HCT116 (cell line): ENCODE results near the gene JAK1. TPM values are rescaled to one million over a fixed set of nuclear protein-coding genes. Genes with fewer than 3 reads are reported as not detected.
"Not testable (repeated sequence)": the region's sequence is repeated elsewhere in the genome, so short reads cannot be mapped to it uniquely, and the experiment has no call there.

Source experiments
- ATAC-seq: fragments of 200-7000 bp; cut with Tn5 transposase; 2 replicates; pipeline ENCODE4 v1.9.1; 2020; ENCODE audit warnings: mild to moderate bottlenecking, moderate library complexity
- BruUV-seq: library from RNA; stranded (reverse); fragments of 400-500 nt; replicated peaks from 2 replicates; lab custom pipeline; 2021; lab: Mats Ljungman, UMichigan
- CTCF ChIA-PET: fragments of 300-600 bp; sonication (Branson Sonifier 250); formaldehyde crosslinking; loops from one replicate; lab custom pipeline; 2021; ENCODE audit warnings: antibody characterized with exemption; lab: Charles Lee
- POLR2A ChIA-PET: fragments of 300-600, 350-600 bp; sonication (Branson Sonifier 250); formaldehyde crosslinking; loops from one replicate; lab custom pipeline; 2021; ENCODE audit warnings: antibody characterized with exemption; lab: Charles Lee
- RAD21 ChIA-PET, 2 experiments: fragments of 300-600 bp; sonication (Branson Sonifier 250); formaldehyde crosslinking; loops; one replicate each; lab custom pipeline; 2023; ENCODE audit warnings: low total read pairs in 2 of 2; ENCODE audit not compliant: uncharacterized antibody in 2 of 2, unreplicated experiment in 2 of 2, low non-redundant PET in 1 of 2; lab: Charles Lee
- DNase-seq: peaks from one replicate; pipeline ENCODE4 v3.0.0-alpha.2; 2010; ENCODE audit warnings: low read depth, low spot score
- H2AFZ ChIP-seq: fragments of 200-600 bp; shearing (Covaris generic), sonication (generic); 2 replicates; pipeline ENCODE4 v1.6.1; 2017; ENCODE audit warnings: low read depth, mixed run types, mixed read lengths, antibody characterized with exemption, low read length; ENCODE audit not compliant: poor library complexity, severe bottlenecking
- H3K27ac ChIP-seq: 2 replicates; pipeline ENCODE4 v1.5.1; 2012; ENCODE audit warnings: low read depth, low read length
- H3K27me3 ChIP-seq: fragments of 200-600 bp; sonication (generic); 2 replicates; pipeline ENCODE4 v1.6.1; 2016; ENCODE audit warnings: mixed run types, low read length, mixed read lengths; ENCODE audit not compliant: insufficient read depth
- H3K36me3 ChIP-seq, 2 experiments: fragments of 200-500 bp in 1 of 2; fragments of 200-600 bp in 1 of 2; sonication (Bioruptor generic) in 1 of 2; sonication (generic) in 1 of 2; 2 replicates each; pipeline versions ENCODE4 v1.5.1 to v1.6.1; 2014 to 2016; ENCODE audit warnings: low read length in 2 of 2, inconsistent platforms in 1 of 2, mixed read lengths in 1 of 2, mixed run types in 1 of 2; ENCODE audit not compliant: insufficient read depth in 2 of 2, control insufficient read depth in 1 of 2
- H3K4me1 ChIP-seq, 2 experiments: fragments of 200-600 bp in 1 of 2; sonication (generic) in 1 of 2; 2 replicates each; pipeline versions ENCODE4 v1.5.1 to v1.6.1; 2012 to 2017; ENCODE audit warnings: low read length in 2 of 2, inconsistent platforms in 1 of 2, mild to moderate bottlenecking in 1 of 2, mixed read lengths in 1 of 2, mixed run types in 1 of 2, moderate library complexity in 1 of 2; ENCODE audit not compliant: insufficient read depth in 2 of 2, control insufficient read depth in 1 of 2
- H3K4me2 ChIP-seq: fragments of 200-600 bp; sonication (generic); 2 replicates; pipeline ENCODE4 v1.6.1; 2017; ENCODE audit warnings: mixed run types, low read length, mixed read lengths
- H3K4me3 ChIP-seq, 2 experiments: fragments of 200-600 bp in 1 of 2; sonication (generic) in 1 of 2; replicated peaks in 1 of 2; 2 replicates each; pipeline ENCODE4 v1.5.1; 2011 to 2016; ENCODE audit warnings: low read length in 2 of 2, control low read depth in 1 of 2, low read depth in 1 of 2, mild to moderate bottlenecking in 1 of 2, mixed read lengths in 1 of 2, mixed run types in 1 of 2
- H3K79me2 ChIP-seq: fragments of 200-600 bp; sonication (generic); 2 replicates; pipeline ENCODE4 v1.6.1; 2017; ENCODE audit warnings: mild to moderate bottlenecking, mixed run types, low read length, moderate library complexity, mixed read lengths; ENCODE audit not compliant: insufficient read depth
- H3K9ac ChIP-seq: fragments of 200-600 bp; sonication (generic); 2 replicates; pipeline ENCODE4 v1.6.1; 2016; ENCODE audit warnings: low read length, mixed read lengths
- H3K9me2 ChIP-seq: fragments of 200-600 bp; sonication (generic), shearing (Covaris generic); 2 replicates; pipeline ENCODE4 v1.6.1; 2017; ENCODE audit warnings: mixed run types, mild to moderate bottlenecking, moderate library complexity; ENCODE audit not compliant: insufficient read depth
- H3K9me3 ChIP-seq, 2 experiments: fragments of 200-500 bp in 1 of 2; fragments of 200-600 bp in 1 of 2; sonication (Bioruptor generic) in 1 of 2; sonication (generic) in 1 of 2; 2 replicates each; pipeline ENCODE4 v1.6.1; 2014 to 2017; ENCODE audit warnings: low read length in 2 of 2, mixed read lengths in 2 of 2, inconsistent platforms in 1 of 2, low read depth in 1 of 2, mild to moderate bottlenecking in 1 of 2, mixed run types in 1 of 2, moderate library complexity in 1 of 2; ENCODE audit not compliant: control insufficient read depth in 1 of 2, insufficient read depth in 1 of 2
- H4K20me1 ChIP-seq: fragments of 200-600 bp; sonication (generic), shearing (Covaris generic); 2 replicates; pipeline ENCODE4 v1.6.1; 2017; ENCODE audit warnings: mixed run types, mild to moderate bottlenecking, moderate library complexity; ENCODE audit not compliant: insufficient read depth
- CEBPB ChIP-seq: IDR thresholded peaks from 2 replicates; pipeline ENCODE4 v1.6.1; 2012; ENCODE audit warnings: low read depth
- EZH2 ChIP-seq: fragments of 200-600 bp; sonication (generic); IDR thresholded peaks from 2 replicates; pipeline ENCODE4 v1.6.1; 2017; ENCODE audit warnings: antibody characterized with exemption, mixed run types
- FOSL1 ChIP-seq: IDR thresholded peaks from 2 replicates; pipeline ENCODE4 v1.6.1; 2012; ENCODE audit warnings: low read depth
- JUND ChIP-seq: IDR thresholded peaks from 2 replicates; pipeline ENCODE4 v1.6.1; 2012
- POLR2A ChIP-seq: IDR thresholded peaks from 2 replicates; pipeline ENCODE4 v1.7.0; 2011; ENCODE audit warnings: borderline replicate concordance; ENCODE audit not compliant: insufficient read depth, insufficient read length; ENCODE audit errors: extremely low read depth
- SP1 ChIP-seq: IDR thresholded peaks from 2 replicates; pipeline ENCODE4 v1.6.1; 2012; ENCODE audit warnings: low read depth
- YY1 ChIP-seq: IDR thresholded peaks from 2 replicates; pipeline ENCODE4 v1.6.1; 2011; ENCODE audit warnings: low read length, low read depth, moderate library complexity, mild to moderate bottlenecking; ENCODE audit not compliant: insufficient replicate concordance; ENCODE audit errors: extremely low read depth
- ZBTB33 ChIP-seq: IDR thresholded peaks from 2 replicates; pipeline ENCODE4 v1.6.1; 2011; ENCODE audit warnings: mild to moderate bottlenecking, low read length, moderate library complexity; ENCODE audit not compliant: insufficient replicate concordance; ENCODE audit errors: extremely low read depth
- intact Hi-C: fragments of 100-400 bp; cut with micrococcal nuclease; formaldehyde crosslinking; loops from 2 replicates; pipeline ENCODE4 v1.10.0; 2022
- total RNA-seq: library from RNA; stranded (reverse); gene quantifications from one replicate; pipeline ENCODE4 v1.2.1, GENCODE V29; 2021; ENCODE audit not compliant: unreplicated experiment

JAK1 gene
- total RNA-seq, 1 experiment from 2014 or later, result 53.2 TPM

GRCh38 chr1:65001231-65001792 lies 35.0 kb upstream of the JAK1 start:
- TF ChIP-seq SP1 (no peak), JUND (no peak), ZBTB33 (no peak), CEBPB (no peak), EZH2 (no peak), POLR2A (no peak), FOSL1 (no peak), YY1 (no peak)
- TF ChIP-seq, all 23 proteins: peak for 0
- Histone ChIP-seq H3K79me2 (no peaks in the 10 kb centered on the region), H3K27me3 (no peaks in the 10 kb centered on the region), H3K4me1 (peaks cover 4 to 18% of the 10 kb centered on the region in 2 experiments; a peak in 3 of 4 replicates), H3K9me3 (no peaks in the 10 kb centered on the region), H3K27ac (no peak overlapping the region), H3K4me2 (no peak overlapping the region), H2AFZ (no peak overlapping the region), H3K36me3 (no peaks in the 10 kb centered on the region), H3K9me2 (no peaks in the 10 kb centered on the region), H3K4me3 (no peak overlapping the region), H3K9ac (no peak overlapping the region), H4K20me1 (no peaks in the 10 kb centered on the region)
- POLR2A ChIA-PET, result no interaction called here
- intact Hi-C loops, result no loop called here
- ATAC-seq, result no peak
- RAD21 ChIA-PET, result no interaction called here
- CTCF ChIA-PET, result no interaction called here
- BruUV-seq, result no TSS peak
- no peak for DNase-seq

- RAD21 ChIA-PET, H3K27me3 ChIP-seq, DNase-seq, H4K20me1 ChIP-seq, H3K4me3 ChIP-seq, intact Hi-C loops, H3K9me2 ChIP-seq, H3K4me2 ChIP-seq, ATAC-seq, H3K36me3 ChIP-seq, BruUV-seq, H3K27ac ChIP-seq, H3K79me2 ChIP-seq, H2AFZ ChIP-seq, H3K9me3 ChIP-seq, POLR2A ChIA-PET, CTCF ChIA-PET, H3K9ac ChIP-seq: not testable (repeated sequence)
- peaks cover 4 to 17% of the 10 kb centered on the region in 2 experiments; a peak in 3 of 4 replicates for H3K4me1 ChIP-seq
These were observed 32.1 kb upstream of the JAK1 start for GRCh38 chr1:64998425-64998948.
